ENCODE data around the gene SPSB2. TPM values are rescaled to one million over a fixed set of nuclear protein-coding genes. Genes with fewer than 3 reads are reported as not detected.

SPSB2 gene
- total RNA-seq (2022; extraction: Qiagen RNA extraction; ENCODE audit: low read depth): 18.3 to 23.2 TPM (median 21.4 TPM) in 5 replicates

GRCh38 chr12:6873094-6874014, at the start of gene SPSB2:
Gene SPSB2, minus strand, starts transcription at chr12:6873303. Its CDS starts 402 bp downstream, at chr12:6872901.

GRCh38 chr12:6914246-6914946, 41.3 kb upstream of the SPSB2 start, which contains the start of gene ENO2:
Gene ENO2, plus strand, starts transcription at chr12:6914580. Its CDS starts 1,253 bp downstream, at chr12:6915833.

GRCh38 chr12:6904280-6905276, 31.5 kb upstream of the SPSB2 start, which contains the start of gene LRRC23:
Gene LRRC23, plus strand, starts transcription at chr12:6904822. Its CDS starts 812 bp downstream, at chr12:6905634.

GRCh38 chr12:6867413-6868210, 5.5 kb downstream of the SPSB2 start, which contains the start of gene TPI1:
Gene TPI1, plus strand, starts transcription at chr12:6867531. Its CDS starts 36 bp downstream, at chr12:6867567.

GRCh38 chr12:6851921-6852650, 21.0 kb downstream of the SPSB2 start, which contains the start of gene USP5:
Gene USP5, plus strand, starts transcription at chr12:6852150. Its CDS starts 30 bp downstream, at chr12:6852180.

GRCh38 chr12:6851153-6851920, 21.8 kb downstream of the SPSB2 start, which contains the start of gene CDCA3:
Gene CDCA3, minus strand, starts transcription at chr12:6851286. Its CDS starts 334 bp downstream, at chr12:6850952.

GRCh38 chr12:6840761-6841515, 32.2 kb downstream of the SPSB2 start, which contains the start of gene GNB3:
Gene GNB3, plus strand, starts transcription at chr12:6840925. Its CDS starts 363 bp downstream, at chr12:6841288.

GRCh38 chr12:6827982-6828780, 44.9 kb downstream of the SPSB2 start, which contains the start of gene P3H3:
Gene P3H3, plus strand, starts transcription at chr12:6828407. Its CDS starts 34 bp downstream, at chr12:6828441.

GRCh38 chr12:6821591-6822425, 51.3 kb downstream of the SPSB2 start, which contains the start of gene GPR162:
Gene GPR162, plus strand, starts transcription at chr12:6821821. Its CDS starts 2,078 bp downstream, at chr12:6823899.

Other genes starting within 250 kb of the SPSB2 start
- 0.38 to 0.71 TPM (median 0.53 TPM) in 5 replicates for gene LPAR5, start 237.3 kb downstream of the SPSB2 start, total RNA-seq (2022; extraction: Qiagen RNA extraction; ENCODE audit: low read depth)
- 0.21 to 0.34 TPM (median 0.23 TPM) in 3 of 5 replicates, not detected in the others for gene ACRBP, start 225.9 kb downstream of the SPSB2 start, total RNA-seq (2022; extraction: Qiagen RNA extraction; ENCODE audit: low read depth)
- 13.5 to 18.2 TPM (median 15.7 TPM) in 5 replicates for gene ING4, start 210.2 kb downstream of the SPSB2 start, total RNA-seq (2022; extraction: Qiagen RNA extraction; ENCODE audit: low read depth)
- gene ZNF384, start 183.9 kb downstream of the SPSB2 start, total RNA-seq (2022; extraction: Qiagen RNA extraction; ENCODE audit: low read depth): 55.6 to 67.7 TPM (median 63.0 TPM) in 5 replicates
- 0.58 to 1.6 TPM (median 0.96 TPM) in 5 replicates for gene PIANP, start 172.5 kb downstream of the SPSB2 start, total RNA-seq (2022; extraction: Qiagen RNA extraction; ENCODE audit: low read depth)
- gene COPS7A, start 149.3 kb downstream of the SPSB2 start, total RNA-seq (2022; extraction: Qiagen RNA extraction; ENCODE audit: low read depth): 53.3 to 61.0 TPM (median 56.5 TPM) in 5 replicates
- 275 to 309 TPM (median 292 TPM) in 5 replicates for gene MLF2, start 120.2 kb downstream of the SPSB2 start, total RNA-seq (2022; extraction: Qiagen RNA extraction; ENCODE audit: low read depth)
- 682 to 907 TPM (median 824 TPM) in 5 replicates for gene PTMS, start 106.9 kb downstream of the SPSB2 start, total RNA-seq (2022; extraction: Qiagen RNA extraction; ENCODE audit: low read depth)
- gene LAG3, start 100.8 kb downstream of the SPSB2 start, total RNA-seq (2022; extraction: Qiagen RNA extraction; ENCODE audit: low read depth): 0.47 to 2.2 TPM (median 1.4 TPM) in 5 replicates
- not detected in 5 replicates for gene CD4, start 83.8 kb downstream of the SPSB2 start, total RNA-seq (2022; extraction: Qiagen RNA extraction; ENCODE audit: low read depth)
- 0.39 to 0.93 TPM (median 0.47 TPM) in 5 replicates for gene GPR162, start 51.5 kb downstream of the SPSB2 start, total RNA-seq (2022; extraction: Qiagen RNA extraction; ENCODE audit: low read depth)
- gene P3H3, start 44.9 kb downstream of the SPSB2 start, total RNA-seq (2022; extraction: Qiagen RNA extraction; ENCODE audit: low read depth): 24.8 to 31.7 TPM (median 26.6 TPM) in 5 replicates
- 1.9 to 2.8 TPM (median 1.9 TPM) in 5 replicates for gene GNB3, start 32.4 kb downstream of the SPSB2 start, total RNA-seq (2022; extraction: Qiagen RNA extraction; ENCODE audit: low read depth)
- gene CDCA3, start 22.0 kb downstream of the SPSB2 start, total RNA-seq (2022; extraction: Qiagen RNA extraction; ENCODE audit: low read depth): 76.1 to 88.0 TPM (median 79.3 TPM) in 5 replicates
- 77.5 to 93.5 TPM (median 87.6 TPM) in 5 replicates for gene USP5, start 21.2 kb downstream of the SPSB2 start, total RNA-seq (2022; extraction: Qiagen RNA extraction; ENCODE audit: low read depth)
- gene TPI1, start 5.8 kb downstream of the SPSB2 start, total RNA-seq (2022; extraction: Qiagen RNA extraction; ENCODE audit: low read depth): 1,539 to 1,667 TPM (median 1,622 TPM) in 5 replicates
- 15.5 to 18.7 TPM (median 18.1 TPM) in 5 replicates for gene LRRC23, start 31.5 kb upstream of the SPSB2 start, total RNA-seq (2022; extraction: Qiagen RNA extraction; ENCODE audit: low read depth)
- gene ENO2, start 41.3 kb upstream of the SPSB2 start, total RNA-seq (2022; extraction: Qiagen RNA extraction; ENCODE audit: low read depth): 37.1 to 44.4 TPM (median 42.7 TPM) in 5 replicates
- 49.8 to 82.1 TPM (median 68.2 TPM) in 5 replicates for gene ATN1, start 54.7 kb upstream of the SPSB2 start, total RNA-seq (2022; extraction: Qiagen RNA extraction; ENCODE audit: low read depth)
- gene RNU7-1, start 70.5 kb upstream of the SPSB2 start, total RNA-seq (2022; extraction: Qiagen RNA extraction; ENCODE audit: low read depth): not detected in 5 replicates
- gene C12orf57, start 70.7 kb upstream of the SPSB2 start, total RNA-seq (2022; extraction: Qiagen RNA extraction; ENCODE audit: low read depth): 274 to 300 TPM (median 288 TPM) in 5 replicates
- 7.6 to 14.4 TPM (median 10.8 TPM) in 5 replicates for gene PTPN6, start 78.1 kb upstream of the SPSB2 start, total RNA-seq (2022; extraction: Qiagen RNA extraction; ENCODE audit: low read depth)
- 313 to 344 TPM (median 323 TPM) in 5 replicates for gene PHB2, start 97.4 kb upstream of the SPSB2 start, total RNA-seq (2022; extraction: Qiagen RNA extraction; ENCODE audit: low read depth)
- 62.4 to 70.8 TPM (median 65.4 TPM) in 5 replicates for gene EMG1, start 97.6 kb upstream of the SPSB2 start, total RNA-seq (2022; extraction: Qiagen RNA extraction; ENCODE audit: low read depth)
- 26.9 to 31.8 TPM (median 30.4 TPM) in 5 replicates for gene LPCAT3, start 145.2 kb upstream of the SPSB2 start, total RNA-seq (2022; extraction: Qiagen RNA extraction; ENCODE audit: low read depth)
- gene C1S, start 187.4 kb upstream of the SPSB2 start, total RNA-seq (2022; extraction: Qiagen RNA extraction; ENCODE audit: low read depth): 38.6 to 61.7 TPM (median 42.5 TPM) in 5 replicates
- 24.1 to 46.2 TPM (median 28.9 TPM) in 5 replicates for gene C1R, start 219.1 kb upstream of the SPSB2 start, total RNA-seq (2022; extraction: Qiagen RNA extraction; ENCODE audit: low read depth)
- gene C1RL, start 235.9 kb upstream of the SPSB2 start, total RNA-seq (2022; extraction: Qiagen RNA extraction; ENCODE audit: low read depth): 9.6 to 14.0 TPM (median 12.0 TPM) in 5 replicates